B cell (primary cell): Measurements from ENCODE around the gene GPC2. TPM values are rescaled to one million over a fixed set of nuclear protein-coding genes. Genes with fewer than 3 reads are reported as not detected.

ENCODE experiments used
- ATAC-seq: fragments of 200-7000 bp; cut with Tn5 transposase; one replicate; pipeline ENCODE4 v1.10.0; 2021; ENCODE audit warnings: low read depth, mild to moderate bottlenecking, moderate number of reproducible peaks, moderate library complexity
- CTCF ChIA-PET: fragments of 350-600 bp; sonication (Branson Sonifier 250); formaldehyde crosslinking; loops from one replicate; lab custom pipeline; 2021; ENCODE audit warnings: antibody characterized with exemption, inconsistent platforms; lab: Charles Lee
- POLR2A ChIA-PET: fragments of 350-600 bp; sonication (Branson Sonifier 250); formaldehyde crosslinking; loops from one replicate; lab custom pipeline; 2021; ENCODE audit warnings: antibody characterized with exemption; lab: Charles Lee
- DNase-seq: peaks from one replicate; pipeline ENCODE4 v3.0.0; 2013
- H2AFZ ChIP-seq: 2 replicates; pipeline ENCODE4 v1.6.1; 2012; ENCODE audit warnings: mild to moderate bottlenecking, low read depth, low read length; ENCODE audit not compliant: insufficient read depth, poor library complexity, severe bottlenecking
- H3K27ac ChIP-seq, 2 donors: 1 replicate in 1 of 2; 2 replicates in 1 of 2; pipeline ENCODE4 v1.5.1; 2012 to 2013; ENCODE audit warnings: low read length in 2 of 2, mild to moderate bottlenecking in 2 of 2, moderate library complexity in 1 of 2
- H3K27me3 ChIP-seq, 4 experiments: fragments of 200-600 bp in 1 of 4; sonication (generic) in 1 of 4; replicated peaks in 1 of 4; 1 replicate in 2 of 4; 2 replicates in 2 of 4; pipeline versions ENCODE4 v1.6.1 to v1.7.0; 2013 to 2016; ENCODE audit warnings: low read length in 3 of 4, mild to moderate bottlenecking in 2 of 4, mixed read lengths in 1 of 4, moderate library complexity in 1 of 4; ENCODE audit not compliant: insufficient read depth in 4 of 4, control insufficient read depth in 3 of 4; ENCODE audit errors: control extremely low read depth in 1 of 4
- H3K36me3 ChIP-seq, 2 experiments: replicated peaks in 1 of 2; 1 replicate in 1 of 2; 2 replicates in 1 of 2; pipeline versions ENCODE4 v1.6.1 to v1.7.1; 2013; ENCODE audit warnings: low read length in 1 of 2; ENCODE audit not compliant: insufficient read depth in 2 of 2, control insufficient read depth in 1 of 2; ENCODE audit errors: control extremely low read depth in 1 of 2, extremely low read depth in 1 of 2
- H3K4me1 ChIP-seq, 2 donors: fragments of 200-600 bp in 1 of 2; sonication (generic) in 1 of 2; 1 replicate in 1 of 2; 2 replicates in 1 of 2; pipeline versions ENCODE4 v1.5.1 to v1.6.1; 2013 to 2017; ENCODE audit warnings: low read length in 2 of 2; ENCODE audit not compliant: control insufficient read depth in 2 of 2, insufficient read depth in 2 of 2
- H3K4me2 ChIP-seq: replicated peaks from 2 replicates; pipeline ENCODE3; 2012; ENCODE audit warnings: mild to moderate bottlenecking, low read depth, low read length; ENCODE audit not compliant: poor library complexity, severe bottlenecking
- H3K4me3 ChIP-seq, 5 experiments: fragments of 200-600 bp in 1 of 5; sonication (generic) in 1 of 5; 1 replicate in 3 of 5; 2 replicates in 2 of 5; pipeline versions ENCODE4 v1.5.1 to v1.7.0; 2011 to 2016; ENCODE audit warnings: low read length in 4 of 5, mild to moderate bottlenecking in 4 of 5, low read depth in 2 of 5, control low read depth in 1 of 5, moderate library complexity in 1 of 5; ENCODE audit not compliant: insufficient read depth in 1 of 5; ENCODE audit errors: control extremely low read depth in 1 of 5, extremely low read depth in 1 of 5
- H3K79me2 ChIP-seq: fragments of 200-600 bp; sonication (generic); one replicate; pipeline ENCODE4 v1.6.0; 2016; ENCODE audit warnings: low read length; ENCODE audit not compliant: control insufficient read depth, insufficient read depth
- H3K9ac ChIP-seq: fragments of 200-600 bp; sonication (generic); 2 replicates; pipeline ENCODE4 v1.6.1; 2017; ENCODE audit warnings: mild to moderate bottlenecking, low read length, moderate library complexity
- H3K9me3 ChIP-seq, 3 donors: one replicate each; pipeline versions ENCODE4 v1.6.1 to v1.7.1; 2013; ENCODE audit warnings: low read length in 2 of 3; ENCODE audit not compliant: control insufficient read depth in 2 of 3, insufficient read depth in 1 of 3; ENCODE audit errors: control extremely low read depth in 1 of 3
- H4K20me1 ChIP-seq: 2 replicates; pipeline ENCODE4 v1.6.0; 2012; ENCODE audit warnings: mild to moderate bottlenecking, low read length; ENCODE audit not compliant: insufficient read depth, control insufficient read depth, poor library complexity, severe bottlenecking
- H3K27ac Mint-ChIP-seq: one replicate; pipeline ENCODE4 v1.8.0; 2021; ENCODE audit warnings: mixed read lengths
- H3K27me3 Mint-ChIP-seq: one replicate; pipeline ENCODE4 v1.8.0; 2021; ENCODE audit warnings: mixed read lengths
- H3K4me1 Mint-ChIP-seq: one replicate; pipeline ENCODE4 v1.8.0; 2021; ENCODE audit warnings: mixed read lengths
- H3K4me3 Mint-ChIP-seq: one replicate; pipeline ENCODE4 v1.8.0; 2021; ENCODE audit warnings: mixed read lengths
- H3K9me3 Mint-ChIP-seq: one replicate; pipeline ENCODE4 v1.8.0; 2022; ENCODE audit warnings: mixed read lengths; ENCODE audit not compliant: insufficient read depth
- CTCF ChIP-seq: fragments of 200-600 bp; IDR thresholded peaks from one replicate; pipeline ENCODE4 v1.8.0; 2022; ENCODE audit warnings: antibody characterized with exemption, mild to moderate bottlenecking
- EZH2 ChIP-seq: IDR thresholded peaks from 2 replicates; pipeline ENCODE4 v1.6.1; 2012; ENCODE audit warnings: borderline replicate concordance, low read depth, mild to moderate bottlenecking, moderate library complexity, low read length; ENCODE audit not compliant: insufficient read depth, poor library complexity, severe bottlenecking
- WGBS: methylation state at CpG from one replicate; pipeline ENCODE4 v1.1.5; 2013; ENCODE audit warnings: missing lambda C conversion rate; ENCODE audit not compliant: insufficient coverage; 5-methylcytosine and 5-hydroxymethylcytosine counted together
- intact Hi-C: fragments of 100-400 bp; cut with micrococcal nuclease; formaldehyde crosslinking; loops from one replicate; pipeline ENCODE4 v1.10.0; 2022
- polyA plus RNA-seq: library from polyadenylated mRNA; depleted of rRNA; stranded (reverse); fragments of >200 nt; gene quantifications from 2 replicates; pipeline ENCODE4 v1.2.3, GENCODE V29; 2012
- total RNA-seq, 2 donors: library from RNA; stranded (reverse); fragments of 120-200 nt in 1 of 2; gene quantifications; 1 replicate in 1 of 2; 2 replicates in 1 of 2; pipeline versions ENCODE4 v1.2.3 to v1.2.4, GENCODE V29; 2013 to 2022

Gene GPC2
- total and polyA plus RNA-seq, 2 donors (not counting 1 experiment from before 2014, with no cell fraction given): 3.9 to 4.1 TPM

- H3K79me2 ChIP-seq: no peaks in the 10 kb centered on the region
- H3K4me1 Mint-ChIP-seq: peaks cover 39% of the 10 kb centered on the region
- no peak overlapping the region for H3K4me3 ChIP-seq
- peaks cover 39 to 42% of the 10 kb centered on the region in 2 donors for H3K4me1 ChIP-seq
- H3K9me3 ChIP-seq: peaks cover 0 to 7% (median 0%) of the 10 kb centered on the region in 3 donors
- no peak overlapping the region for H3K9ac ChIP-seq
- POLR2A ChIA-PET: interaction anchor here (0.8 kb wide), 1 partner anchor 15 kb away, joined by 3 read pairs; no protein-coding TSS in a partner anchor
- no peak overlapping the region for H2AFZ ChIP-seq
- ATAC-seq (no peak), DNase-seq (no peak)
- CTCF ChIA-PET: interaction anchor here (0.8 to 1.8 kb wide), 2 partner anchors 12 to 40 kb away, joined by 4 to 6 read pairs; partner anchors contain the start of gene TRAPPC14
- 100% methylated on average over 4 of the region's 11 CpGs for WGBS
- H3K36me3 ChIP-seq: no peaks in the 10 kb centered on the region
- no peaks in the 10 kb centered on the region for H3K9me3 Mint-ChIP-seq
- peaks cover 5% of the 10 kb centered on the region for H4K20me1 ChIP-seq
- H3K27ac Mint-ChIP-seq: no peak overlapping the region
- TF ChIP-seq CTCF: no peak
- TF ChIP-seq EZH2: no peak
- peaks cover 52% of the 10 kb centered on the region for H3K27me3 Mint-ChIP-seq
- no peak overlapping the region for H3K27ac ChIP-seq
- H3K4me3 Mint-ChIP-seq: peak overlapping the region; percentile 72
- H3K4me2 ChIP-seq: peak overlapping the region; percentile 94
- intact Hi-C loops: no loop called here
- peaks cover 0 to 58% (median 37%) of the 10 kb centered on the region in 4 experiments for H3K27me3 ChIP-seq
Measured at GRCh38 chr7:100170101-100170897, 6.9 kb downstream of the GPC2 start.
